MCF 10A (cell line): ENCODE data around the gene SLC5A11. TPM values are rescaled to one million over a fixed set of nuclear protein-coding genes. Genes with fewer than 3 reads are reported as not detected.

Experiments
- BruUV-seq: library from RNA; stranded (reverse); fragments of 400-500 nt; replicated peaks from 2 replicates; lab custom pipeline; 2021; lab: Mats Ljungman, UMichigan
- CTCF ChIA-PET: fragments of 300-600 bp; sonication (Branson Sonifier 250); formaldehyde crosslinking; extraction: SDS; loops from one replicate; lab custom pipeline; 2021; ENCODE audit warnings: antibody characterized with exemption, inconsistent platforms; lab: Yijun Ruan, JAX
- POLR2A ChIA-PET: fragments of 300-600, 350-650 bp; sonication (Branson Sonifier 250); formaldehyde crosslinking; extraction: SDS; loops from one replicate; lab custom pipeline; 2020; ENCODE audit warnings: antibody characterized with exemption, inconsistent platforms; lab: Yijun Ruan, JAX
- DNase-seq: peaks from one replicate; pipeline ENCODE4 v3.0.0-alpha.2; 2018; ENCODE audit not compliant: unreplicated experiment
- H3K27ac Mint-ChIP-seq: one replicate; pipeline ENCODE4 v1.8.0; 2022; ENCODE audit warnings: mild to moderate bottlenecking, low read depth, mixed read lengths; ENCODE audit not compliant: unreplicated experiment
- H3K27me3 Mint-ChIP-seq: one replicate; pipeline ENCODE4 v1.8.0; 2022; ENCODE audit warnings: mixed read lengths; ENCODE audit not compliant: insufficient read depth, unreplicated experiment
- H3K36me3 Mint-ChIP-seq: one replicate; pipeline ENCODE4 v1.8.0; 2022; ENCODE audit warnings: mild to moderate bottlenecking, moderate library complexity, mixed read lengths; ENCODE audit not compliant: insufficient read depth, unreplicated experiment
- H3K4me1 Mint-ChIP-seq: one replicate; pipeline ENCODE4 v1.8.0; 2022; ENCODE audit warnings: mixed read lengths; ENCODE audit not compliant: insufficient read depth, unreplicated experiment
- H3K4me3 Mint-ChIP-seq: one replicate; pipeline ENCODE4 v1.8.0; 2022; ENCODE audit warnings: mild to moderate bottlenecking, moderate library complexity, mixed read lengths; ENCODE audit not compliant: unreplicated experiment
- H3K9me3 Mint-ChIP-seq: one replicate; pipeline ENCODE4 v1.8.0; 2022; ENCODE audit warnings: mixed read lengths; ENCODE audit not compliant: unreplicated experiment
- intact Hi-C: fragments of 100-400 bp; cut with micrococcal nuclease; formaldehyde crosslinking; loops from 2 replicates; pipeline ENCODE4 v1.14.1; 2022
- total RNA-seq: library from RNA; stranded (reverse); gene quantifications from 2 replicates; pipeline ENCODE4 v1.2.3, GENCODE V29; 2022
- TF ChIP-seq, protein P1 (sequence below): fragments of 200-600 bp; IDR thresholded peaks from one replicate; pipeline ENCODE4 v1.8.0; 2022; ENCODE audit warnings: antibody characterized with exemption, mild to moderate bottlenecking; ENCODE audit not compliant: unreplicated experiment

The SLC5A11 gene
- total RNA-seq, 1 experiment from 2014 or later = not detected

DNA sequence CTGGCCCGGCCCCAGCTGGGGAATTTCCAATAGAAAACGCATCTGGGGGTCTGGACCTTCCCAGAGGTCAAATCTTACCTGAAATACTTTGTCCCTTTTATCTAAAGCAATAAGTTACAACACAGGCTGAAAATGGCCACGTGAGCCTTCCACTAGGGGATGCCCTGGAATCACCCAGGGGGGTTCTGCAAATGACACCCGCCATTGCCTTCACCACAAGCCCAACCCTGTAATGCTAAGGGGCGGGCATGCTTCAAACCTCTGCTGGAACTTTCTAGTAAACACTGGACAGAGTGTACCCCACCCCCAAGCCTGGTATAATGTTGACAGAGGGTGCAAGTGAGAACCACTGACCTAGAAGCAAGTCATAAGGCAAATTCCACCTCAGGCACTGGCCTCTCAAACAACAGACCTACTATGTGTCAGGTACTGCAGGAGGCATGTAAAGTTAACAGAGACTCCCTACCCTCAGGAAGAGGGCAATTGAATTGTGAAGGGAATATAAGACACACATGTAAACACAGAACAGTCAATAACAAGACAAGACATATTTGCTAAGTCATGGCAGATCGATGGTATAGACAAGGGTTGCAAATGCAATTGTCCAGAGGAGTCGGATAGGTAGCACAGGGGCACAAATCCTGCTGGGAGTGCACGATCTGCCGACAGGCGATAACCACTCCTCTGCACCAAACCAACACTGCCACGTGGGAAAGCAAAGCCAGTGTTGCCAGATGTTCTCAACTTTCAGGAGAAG lies 110.4 kb downstream of the SLC5A11 start:
- POLR2A ChIA-PET = no interaction called here
- no peak overlapping the region for H3K27ac Mint-ChIP-seq

DNA sequence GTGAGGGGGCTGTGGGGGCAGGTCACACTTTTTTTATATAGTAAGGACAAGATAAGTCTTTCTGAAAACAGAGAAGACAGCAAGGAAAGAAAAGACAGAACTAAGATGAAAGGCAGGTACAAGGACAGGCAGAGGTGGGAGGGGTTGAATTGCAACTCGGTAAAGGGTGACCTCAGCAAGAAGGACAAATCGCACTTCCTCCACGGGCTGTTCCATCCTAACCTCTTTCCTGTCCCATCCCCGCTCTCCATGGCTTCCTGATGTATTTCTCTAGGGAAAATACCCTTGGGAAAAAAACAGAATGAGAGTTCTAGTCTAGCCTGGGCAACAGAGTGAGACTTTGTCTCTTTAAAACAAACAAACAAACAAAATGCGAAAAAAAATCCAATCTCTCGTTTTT lies 112.1 kb downstream of the SLC5A11 start:
- POLR2A ChIA-PET = no interaction called here
- Mint-ChIP-seq H3K27ac (no peak overlapping the region), H3K4me1 (no peaks in the 10 kb centered on the region), H3K4me3 (no peak overlapping the region), H3K9me3 (peaks cover 13% of the 10 kb centered on the region), H3K36me3 (peaks cover 61% of the 10 kb centered on the region), H3K27me3 (no peaks in the 10 kb centered on the region)
- no peak for DNase-seq
- intact Hi-C loops = no loop called here
- TF ChIP-seq, protein P1, sequence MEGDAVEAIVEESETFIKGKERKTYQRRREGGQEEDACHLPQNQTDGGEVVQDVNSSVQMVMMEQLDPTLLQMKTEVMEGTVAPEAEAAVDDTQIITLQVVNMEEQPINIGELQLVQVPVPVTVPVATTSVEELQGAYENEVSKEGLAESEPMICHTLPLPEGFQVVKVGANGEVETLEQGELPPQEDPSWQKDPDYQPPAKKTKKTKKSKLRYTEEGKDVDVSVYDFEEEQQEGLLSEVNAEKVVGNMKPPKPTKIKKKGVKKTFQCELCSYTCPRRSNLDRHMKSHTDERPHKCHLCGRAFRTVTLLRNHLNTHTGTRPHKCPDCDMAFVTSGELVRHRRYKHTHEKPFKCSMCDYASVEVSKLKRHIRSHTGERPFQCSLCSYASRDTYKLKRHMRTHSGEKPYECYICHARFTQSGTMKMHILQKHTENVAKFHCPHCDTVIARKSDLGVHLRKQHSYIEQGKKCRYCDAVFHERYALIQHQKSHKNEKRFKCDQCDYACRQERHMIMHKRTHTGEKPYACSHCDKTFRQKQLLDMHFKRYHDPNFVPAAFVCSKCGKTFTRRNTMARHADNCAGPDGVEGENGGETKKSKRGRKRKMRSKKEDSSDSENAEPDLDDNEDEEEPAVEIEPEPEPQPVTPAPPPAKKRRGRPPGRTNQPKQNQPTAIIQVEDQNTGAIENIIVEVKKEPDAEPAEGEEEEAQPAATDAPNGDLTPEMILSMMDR = no peak
- CTCF ChIA-PET = no interaction called here
- no TSS peak for BruUV-seq

More for the DNA sequence above, 110.4 kb downstream of the SLC5A11 start:
- peaks cover 56% of the 10 kb centered on the region for H3K36me3 Mint-ChIP-seq
- H3K9me3 Mint-ChIP-seq = no peaks in the 10 kb centered on the region
- TF ChIP-seq, protein P1 = no peak
- no TSS peak for BruUV-seq
- H3K4me1 Mint-ChIP-seq = no peaks in the 10 kb centered on the region
- H3K27me3 Mint-ChIP-seq = no peaks in the 10 kb centered on the region
- CTCF ChIA-PET = interaction anchor here (0.6 to 0.7 kb wide), 2 partner anchors 156 to 444 kb away, joined by 3 read pairs; no protein-coding TSS in a partner anchor
- no peak for DNase-seq
- no peak overlapping the region for H3K4me3 Mint-ChIP-seq
- intact Hi-C loops = no loop called here

Other genes with a start within 250 kb of the SLC5A11 start
- 41.6 and 50.3 TPM in 2 replicates for gene TNRC6A, start 116.3 kb upstream of the SLC5A11 start, total RNA-seq
- gene ARHGAP17, start 169.4 kb downstream of the SLC5A11 start, total RNA-seq = 50.0 and 52.2 TPM in 2 replicates